HG02852 (cell line): ENCODE data around the gene RHOA.
"Not testable (repeated sequence)": the region's sequence is repeated elsewhere in the genome, so short reads cannot be mapped to it uniquely, and the experiment has no call there.

Source experiments
- ATAC-seq: cut with Tn5 transposase; IDR thresholded peaks from one replicate; pipeline ENCODE4 v1.9.1; 2021; ENCODE audit warnings: mild to moderate bottlenecking, moderate library complexity; ENCODE audit not compliant: unreplicated experiment

RHOA gene

GRCh38 chr3:49333091-49333490, 78.7 kb downstream of the RHOA start:
- no peak for ATAC-seq

GRCh38 chr3:49329186-49329585, 82.6 kb downstream of the RHOA start:
- no peak for ATAC-seq

- not testable (repeated sequence) for ATAC-seq
Observed at GRCh38 chr3:49328350-49328749, 83.4 kb downstream of the RHOA start.

- ATAC-seq = no peak
Observed at GRCh38 chr3:49327485-49327884, 84.3 kb downstream of the RHOA start.

- ATAC-seq = no peak
Observed at GRCh38 chr3:49324768-49325167, 87.0 kb downstream of the RHOA start.

- ATAC-seq = no peak
Observed at GRCh38 chr3:49316696-49317457, 94.9 kb downstream of the RHOA start.

GRCh38 chr3:49313896-49314688, 97.7 kb downstream of the RHOA start:
- ATAC-seq = no peak

- no peak for ATAC-seq
Observed at GRCh38 chr3:49311283-49311682, 100.5 kb downstream of the RHOA start.

- ATAC-seq = no peak
Observed at GRCh38 chr3:49310677-49311076, 101.1 kb downstream of the RHOA start.
